A549 (cell line): Measurements from ENCODE around the gene OPRL1.

Experiments used
- JUN ChIP-seq, 2 experiments: fragments of >200 bp; sonication (Bioruptor Twin); formaldehyde crosslinking; IDR thresholded peaks; 2 replicates in 1 of 2; 3 replicates in 1 of 2; pipeline ENCODE4 v1.6.1; 2016 to 2017
- POLR2A ChIP-seq: IDR thresholded peaks from 2 replicates; pipeline ENCODE4 v1.6.1; 2012; ENCODE audit warnings: mild to moderate bottlenecking, low read length
- RAD21 ChIP-seq, 2 experiments: fragments of >200 bp in 1 of 2; sonication (Bioruptor Twin) in 1 of 2; formaldehyde crosslinking in 1 of 2; IDR thresholded peaks in 1 of 2; conservative IDR thresholded peaks in 1 of 2; 2 replicates in 1 of 2; 3 replicates in 1 of 2; pipeline ENCODE4 v1.6.1; 2012 to 2018; ENCODE audit warnings: inconsistent platforms in 1 of 2
- RFX5 ChIP-seq: fragments of 450-650 bp; IDR thresholded peaks from 2 replicates; pipeline ENCODE4 v1.7.1; 2014; ENCODE audit warnings: antibody characterized with exemption, mild to moderate bottlenecking, moderate library complexity
- SMC3 ChIP-seq: fragments of >200 bp; sonication (Bioruptor Twin); formaldehyde crosslinking; IDR thresholded peaks from 3 replicates; pipeline ENCODE4 v1.6.1; 2018; ENCODE audit warnings: inconsistent platforms
- TP53 ChIP-seq: fragments of 250-450 bp; sonication (Bioruptor Pico); IDR thresholded peaks from 2 replicates; pipeline ENCODE4 v1.5.0; 2021; ENCODE audit warnings: mild to moderate bottlenecking, moderate library complexity
- TF ChIP-seq, protein P1 (sequence below): fragments of >200 bp; sonication (Bioruptor Twin); formaldehyde crosslinking; IDR thresholded peaks from 3 replicates; pipeline ENCODE4 v1.5.1; 2016
- TF ChIP-seq, protein P2 (sequence below): fragments of 150-350 bp; IDR thresholded peaks from 2 replicates; pipeline ENCODE4 v1.6.1; 2014; ENCODE audit warnings: low read depth, mild to moderate bottlenecking, low read length

DNA sequence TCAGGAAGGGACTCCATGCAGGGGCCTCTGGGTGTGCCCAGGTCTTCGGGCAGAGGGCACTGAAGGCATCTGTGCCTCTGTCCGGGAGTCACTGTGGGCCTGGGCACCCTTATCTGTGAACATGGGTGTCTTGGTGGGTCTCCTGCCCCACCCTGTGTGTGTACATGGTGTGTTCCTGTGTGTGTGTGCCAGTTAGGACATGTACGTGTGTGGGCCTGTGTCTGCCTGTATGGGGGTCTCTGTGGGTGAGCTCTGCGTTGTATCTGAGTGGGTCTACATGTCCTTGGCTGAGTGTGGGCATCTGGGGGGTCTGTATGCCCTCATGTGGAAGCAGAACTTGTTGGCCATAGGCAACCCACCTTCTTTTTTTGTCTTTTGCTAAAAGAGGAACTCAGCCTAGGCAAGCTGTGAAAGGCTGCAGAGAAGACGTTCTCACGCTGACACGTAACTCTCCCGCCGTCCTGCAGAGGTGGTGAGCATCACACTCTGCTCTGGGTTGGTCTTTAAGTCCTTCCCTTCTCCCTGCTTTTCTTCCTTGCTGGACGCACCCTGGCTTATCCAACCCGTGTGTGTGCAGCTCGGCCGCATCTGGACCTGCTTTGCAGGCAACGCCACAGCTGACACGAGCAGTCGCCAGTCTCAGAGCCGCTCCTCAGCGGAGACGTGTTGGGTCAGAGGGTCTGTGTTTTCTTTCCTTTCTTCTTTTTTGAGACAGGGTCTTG, 28.0 kb downstream of the OPRL1 start:
- no peak for TF ChIP-seq POLR2A
- TF ChIP-seq, protein P1, sequence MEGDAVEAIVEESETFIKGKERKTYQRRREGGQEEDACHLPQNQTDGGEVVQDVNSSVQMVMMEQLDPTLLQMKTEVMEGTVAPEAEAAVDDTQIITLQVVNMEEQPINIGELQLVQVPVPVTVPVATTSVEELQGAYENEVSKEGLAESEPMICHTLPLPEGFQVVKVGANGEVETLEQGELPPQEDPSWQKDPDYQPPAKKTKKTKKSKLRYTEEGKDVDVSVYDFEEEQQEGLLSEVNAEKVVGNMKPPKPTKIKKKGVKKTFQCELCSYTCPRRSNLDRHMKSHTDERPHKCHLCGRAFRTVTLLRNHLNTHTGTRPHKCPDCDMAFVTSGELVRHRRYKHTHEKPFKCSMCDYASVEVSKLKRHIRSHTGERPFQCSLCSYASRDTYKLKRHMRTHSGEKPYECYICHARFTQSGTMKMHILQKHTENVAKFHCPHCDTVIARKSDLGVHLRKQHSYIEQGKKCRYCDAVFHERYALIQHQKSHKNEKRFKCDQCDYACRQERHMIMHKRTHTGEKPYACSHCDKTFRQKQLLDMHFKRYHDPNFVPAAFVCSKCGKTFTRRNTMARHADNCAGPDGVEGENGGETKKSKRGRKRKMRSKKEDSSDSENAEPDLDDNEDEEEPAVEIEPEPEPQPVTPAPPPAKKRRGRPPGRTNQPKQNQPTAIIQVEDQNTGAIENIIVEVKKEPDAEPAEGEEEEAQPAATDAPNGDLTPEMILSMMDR: no peak
- TF ChIP-seq JUN (IDR thresholded peaks at IDR 0.05): no peak
- no peak for TF ChIP-seq RFX5
- no peak for TF ChIP-seq TP53 (CRISPR knock-in tag)
- no peak for TF ChIP-seq RAD21 (conservative IDR thresholded peaks at IDR 0.05 in 1 of 2, IDR thresholded peaks at IDR 0.05 in 1 of 2)
- TF ChIP-seq, protein P2, sequence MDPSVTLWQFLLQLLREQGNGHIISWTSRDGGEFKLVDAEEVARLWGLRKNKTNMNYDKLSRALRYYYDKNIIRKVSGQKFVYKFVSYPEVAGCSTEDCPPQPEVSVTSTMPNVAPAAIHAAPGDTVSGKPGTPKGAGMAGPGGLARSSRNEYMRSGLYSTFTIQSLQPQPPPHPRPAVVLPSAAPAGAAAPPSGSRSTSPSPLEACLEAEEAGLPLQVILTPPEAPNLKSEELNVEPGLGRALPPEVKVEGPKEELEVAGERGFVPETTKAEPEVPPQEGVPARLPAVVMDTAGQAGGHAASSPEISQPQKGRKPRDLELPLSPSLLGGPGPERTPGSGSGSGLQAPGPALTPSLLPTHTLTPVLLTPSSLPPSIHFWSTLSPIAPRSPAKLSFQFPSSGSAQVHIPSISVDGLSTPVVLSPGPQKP: no peak
- TF ChIP-seq SMC3: no peak
